SK-N-SH treated with all-trans-retinoic acid at 6 μM for 48 hours (cell line): ENCODE results near the gene RC3H1.

Source experiments
- ATAC-seq: fragments of 200-7000 bp; cut with Tn5 transposase; 3 replicates; pipeline ENCODE4 v1.9.1; 2020; ENCODE audit warnings: mild to moderate bottlenecking, moderate library complexity
- ARNTL ChIP-seq: fragments of 450-650 bp; formaldehyde crosslinking; IDR thresholded peaks from 2 replicates; pipeline ENCODE4 v1.5.0; 2020; ENCODE audit warnings: low read depth, mild to moderate bottlenecking, moderate library complexity, borderline replicate concordance
- BACH2 ChIP-seq: fragments of 250-450 bp; sonication (Bioruptor Pico); IDR thresholded peaks from 2 replicates; pipeline ENCODE4 v1.9.0; 2021; ENCODE audit warnings: mild to moderate bottlenecking, borderline replicate concordance
- CSRNP3 ChIP-seq: fragments of 250-450 bp; sonication (Bioruptor Pico); IDR thresholded peaks from 2 replicates; pipeline ENCODE4 v1.5.1; 2021; ENCODE audit warnings: mild to moderate bottlenecking, moderate library complexity
- ESRRG ChIP-seq: fragments of 250-450 bp; sonication (Bioruptor Pico); IDR thresholded peaks from 2 replicates; pipeline ENCODE4 v1.6.1; 2021; ENCODE audit warnings: mild to moderate bottlenecking
- GLIS3 ChIP-seq: fragments of 250-450 bp; sonication (Bioruptor Pico); IDR thresholded peaks from 2 replicates; pipeline ENCODE4 v1.5.0; 2020; ENCODE audit warnings: mild to moderate bottlenecking, moderate library complexity
- ISL1 ChIP-seq: fragments of 250-450 bp; sonication (Bioruptor Pico); IDR thresholded peaks from 2 replicates; pipeline ENCODE4 v2.1.2; 2022; ENCODE audit warnings: mild to moderate bottlenecking, moderate library complexity
- OSR1 ChIP-seq: fragments of 250-450 bp; sonication (Bioruptor Pico); IDR thresholded peaks from 2 replicates; pipeline ENCODE4 v1.8.0; 2022; ENCODE audit warnings: moderate library complexity, mild to moderate bottlenecking, inconsistent platforms
- PPARA ChIP-seq: fragments of 250-450 bp; sonication (Bioruptor Pico); IDR thresholded peaks from 2 replicates; pipeline ENCODE4 v1.5.0; 2020; ENCODE audit warnings: mild to moderate bottlenecking, borderline replicate concordance
- RARB ChIP-seq: fragments of 250-450 bp; sonication (Bioruptor Pico); IDR thresholded peaks from 2 replicates; pipeline ENCODE4 v1.8.0; 2021; ENCODE audit warnings: mild to moderate bottlenecking, moderate library complexity
- SNAI2 ChIP-seq: fragments of 250-450 bp; sonication (Bioruptor Pico); IDR thresholded peaks from 2 replicates; pipeline ENCODE4 v1.5.0; 2020; ENCODE audit warnings: mild to moderate bottlenecking, moderate library complexity
- TCF4 ChIP-seq: fragments of 250-450 bp; sonication (Bioruptor Pico); IDR thresholded peaks from 2 replicates; pipeline ENCODE4 v1.8.0; 2021; ENCODE audit warnings: mild to moderate bottlenecking, moderate library complexity, borderline replicate concordance
- TOX ChIP-seq: fragments of 250-450 bp; sonication (Bioruptor Pico); IDR thresholded peaks from 2 replicates; pipeline ENCODE4 v1.8.0; 2021; ENCODE audit warnings: mild to moderate bottlenecking, moderate library complexity, borderline replicate concordance
- ZC3H10 ChIP-seq: fragments of 250-450 bp; sonication (Bioruptor Pico); IDR thresholded peaks from 2 replicates; pipeline ENCODE4 v1.5.1; 2021; ENCODE audit warnings: mild to moderate bottlenecking, moderate library complexity
- ZFP3 ChIP-seq: fragments of 250-450 bp; sonication (Bioruptor Pico); IDR thresholded peaks from 2 replicates; pipeline ENCODE4 v1.5.0; 2020; ENCODE audit warnings: mild to moderate bottlenecking, moderate library complexity
- ZFP30 ChIP-seq: fragments of 450-650 bp; formaldehyde crosslinking; IDR thresholded peaks from 2 replicates; pipeline ENCODE4 v1.5.0; 2022; ENCODE audit warnings: mild to moderate bottlenecking, moderate library complexity
- ZNF70 ChIP-seq: fragments of 450-650 bp; formaldehyde crosslinking; IDR thresholded peaks from 2 replicates; pipeline ENCODE4 v1.5.0; 2020; ENCODE audit warnings: mild to moderate bottlenecking, moderate library complexity
- ZNF8 ChIP-seq: fragments of 450-650 bp; formaldehyde crosslinking; IDR thresholded peaks from 2 replicates; pipeline ENCODE4 v1.5.0; 2020; ENCODE audit warnings: mild to moderate bottlenecking, moderate library complexity
- TF ChIP-seq, protein P1 (sequence below): fragments of 250-450 bp; sonication (Bioruptor Pico); IDR thresholded peaks from 2 replicates; pipeline ENCODE4 v1.8.0; 2020; ENCODE audit warnings: mild to moderate bottlenecking, moderate library complexity, borderline replicate concordance
- TF ChIP-seq, protein P2 (sequence below): fragments of 250-450 bp; sonication (Bioruptor Pico); IDR thresholded peaks from 2 replicates; pipeline ENCODE4 v1.5.1; 2020; ENCODE audit warnings: low read depth, mild to moderate bottlenecking, moderate library complexity
- TF ChIP-seq, protein P3 (sequence below): fragments of 250-450 bp; sonication (Bioruptor Pico); IDR thresholded peaks from 2 replicates; pipeline ENCODE4 v1.5.0; 2020; ENCODE audit warnings: mild to moderate bottlenecking, moderate library complexity

The RC3H1 gene

GRCh38 chr1:173889885-173890284 lies 132.3 kb downstream of the RC3H1 start:
- TF ChIP-seq ARNTL (CRISPR knock-in tag) (no peak), CSRNP3 (CRISPR knock-in tag) (no peak), RARB (no peak), BACH2 (CRISPR knock-in tag) (no peak), ESRRG (no peak), ZNF8 (no peak), ISL1 (CRISPR knock-in tag) (no peak), ZFP3 (CRISPR knock-in tag) (no peak), ZNF70 (no peak), ZC3H10 (no peak), SNAI2 (CRISPR knock-in tag) (no peak), GLIS3 (no peak)
- TF ChIP-seq, protein P1, sequence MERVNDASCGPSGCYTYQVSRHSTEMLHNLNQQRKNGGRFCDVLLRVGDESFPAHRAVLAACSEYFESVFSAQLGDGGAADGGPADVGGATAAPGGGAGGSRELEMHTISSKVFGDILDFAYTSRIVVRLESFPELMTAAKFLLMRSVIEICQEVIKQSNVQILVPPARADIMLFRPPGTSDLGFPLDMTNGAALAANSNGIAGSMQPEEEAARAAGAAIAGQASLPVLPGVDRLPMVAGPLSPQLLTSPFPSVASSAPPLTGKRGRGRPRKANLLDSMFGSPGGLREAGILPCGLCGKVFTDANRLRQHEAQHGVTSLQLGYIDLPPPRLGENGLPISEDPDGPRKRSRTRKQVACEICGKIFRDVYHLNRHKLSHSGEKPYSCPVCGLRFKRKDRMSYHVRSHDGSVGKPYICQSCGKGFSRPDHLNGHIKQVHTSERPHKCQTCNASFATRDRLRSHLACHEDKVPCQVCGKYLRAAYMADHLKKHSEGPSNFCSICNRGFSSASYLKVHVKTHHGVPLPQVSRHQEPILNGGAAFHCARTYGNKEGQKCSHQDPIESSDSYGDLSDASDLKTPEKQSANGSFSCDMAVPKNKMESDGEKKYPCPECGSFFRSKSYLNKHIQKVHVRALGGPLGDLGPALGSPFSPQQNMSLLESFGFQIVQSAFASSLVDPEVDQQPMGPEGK: no peak
- TF ChIP-seq, protein P2, sequence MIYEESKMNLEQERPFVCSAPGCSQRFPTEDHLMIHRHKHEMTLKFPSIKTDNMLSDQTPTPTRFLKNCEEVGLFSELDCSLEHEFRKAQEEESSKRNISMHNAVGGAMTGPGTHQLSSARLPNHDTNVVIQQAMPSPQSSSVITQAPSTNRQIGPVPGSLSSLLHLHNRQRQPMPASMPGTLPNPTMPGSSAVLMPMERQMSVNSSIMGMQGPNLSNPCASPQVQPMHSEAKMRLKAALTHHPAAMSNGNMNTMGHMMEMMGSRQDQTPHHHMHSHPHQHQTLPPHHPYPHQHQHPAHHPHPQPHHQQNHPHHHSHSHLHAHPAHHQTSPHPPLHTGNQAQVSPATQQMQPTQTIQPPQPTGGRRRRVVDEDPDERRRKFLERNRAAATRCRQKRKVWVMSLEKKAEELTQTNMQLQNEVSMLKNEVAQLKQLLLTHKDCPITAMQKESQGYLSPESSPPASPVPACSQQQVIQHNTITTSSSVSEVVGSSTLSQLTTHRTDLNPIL: no peak

DNA sequence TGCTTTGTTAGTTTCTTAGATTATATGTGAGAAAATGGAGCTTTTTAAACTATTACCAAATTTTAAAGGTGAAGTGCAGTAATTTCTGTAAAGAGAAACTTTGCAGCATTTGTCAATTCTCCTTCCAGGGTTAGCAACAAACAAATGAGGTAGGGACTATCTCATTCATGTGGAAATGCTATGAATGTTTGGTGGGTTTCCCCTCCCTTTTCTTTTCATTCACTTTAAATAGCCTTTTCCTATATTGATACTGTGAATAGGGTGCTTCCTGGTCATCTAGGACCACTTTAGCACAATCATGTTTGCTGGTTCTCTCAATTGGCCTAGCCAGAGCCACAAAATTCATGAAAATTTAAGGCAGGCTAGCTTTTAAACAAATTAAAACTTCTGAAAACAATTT lies 133.4 kb downstream of the RC3H1 start:
- ATAC-seq: no peak
- TF ChIP-seq PPARA (no peak), RARB (no peak), ZNF70 (no peak), TOX (no peak), ZC3H10 (no peak), ESRRG (no peak), ZFP30 (no peak), ZFP3 (CRISPR knock-in tag) (no peak), ISL1 (CRISPR knock-in tag) (no peak), SNAI2 (CRISPR knock-in tag) (no peak), ZNF8 (no peak), OSR1 (CRISPR knock-in tag) (no peak), CSRNP3 (CRISPR knock-in tag) (no peak), GLIS3 (no peak), ARNTL (CRISPR knock-in tag) (no peak)
- TF ChIP-seq, protein P1: no peak
- TF ChIP-seq, protein P3, sequence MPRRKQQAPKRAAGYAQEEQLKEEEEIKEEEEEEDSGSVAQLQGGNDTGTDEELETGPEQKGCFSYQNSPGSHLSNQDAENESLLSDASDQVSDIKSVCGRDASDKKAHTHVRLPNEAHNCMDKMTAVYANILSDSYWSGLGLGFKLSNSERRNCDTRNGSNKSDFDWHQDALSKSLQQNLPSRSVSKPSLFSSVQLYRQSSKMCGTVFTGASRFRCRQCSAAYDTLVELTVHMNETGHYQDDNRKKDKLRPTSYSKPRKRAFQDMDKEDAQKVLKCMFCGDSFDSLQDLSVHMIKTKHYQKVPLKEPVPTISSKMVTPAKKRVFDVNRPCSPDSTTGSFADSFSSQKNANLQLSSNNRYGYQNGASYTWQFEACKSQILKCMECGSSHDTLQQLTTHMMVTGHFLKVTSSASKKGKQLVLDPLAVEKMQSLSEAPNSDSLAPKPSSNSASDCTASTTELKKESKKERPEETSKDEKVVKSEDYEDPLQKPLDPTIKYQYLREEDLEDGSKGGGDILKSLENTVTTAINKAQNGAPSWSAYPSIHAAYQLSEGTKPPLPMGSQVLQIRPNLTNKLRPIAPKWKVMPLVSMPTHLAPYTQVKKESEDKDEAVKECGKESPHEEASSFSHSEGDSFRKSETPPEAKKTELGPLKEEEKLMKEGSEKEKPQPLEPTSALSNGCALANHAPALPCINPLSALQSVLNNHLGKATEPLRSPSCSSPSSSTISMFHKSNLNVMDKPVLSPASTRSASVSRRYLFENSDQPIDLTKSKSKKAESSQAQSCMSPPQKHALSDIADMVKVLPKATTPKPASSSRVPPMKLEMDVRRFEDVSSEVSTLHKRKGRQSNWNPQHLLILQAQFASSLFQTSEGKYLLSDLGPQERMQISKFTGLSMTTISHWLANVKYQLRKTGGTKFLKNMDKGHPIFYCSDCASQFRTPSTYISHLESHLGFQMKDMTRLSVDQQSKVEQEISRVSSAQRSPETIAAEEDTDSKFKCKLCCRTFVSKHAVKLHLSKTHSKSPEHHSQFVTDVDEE (CRISPR knock-in tag): no peak
- TF ChIP-seq, all 23 proteins: peak for 0

More at GRCh38 chr1:173889885-173890284, 132.3 kb downstream of the RC3H1 start:
- ATAC-seq: no peak

DNA sequence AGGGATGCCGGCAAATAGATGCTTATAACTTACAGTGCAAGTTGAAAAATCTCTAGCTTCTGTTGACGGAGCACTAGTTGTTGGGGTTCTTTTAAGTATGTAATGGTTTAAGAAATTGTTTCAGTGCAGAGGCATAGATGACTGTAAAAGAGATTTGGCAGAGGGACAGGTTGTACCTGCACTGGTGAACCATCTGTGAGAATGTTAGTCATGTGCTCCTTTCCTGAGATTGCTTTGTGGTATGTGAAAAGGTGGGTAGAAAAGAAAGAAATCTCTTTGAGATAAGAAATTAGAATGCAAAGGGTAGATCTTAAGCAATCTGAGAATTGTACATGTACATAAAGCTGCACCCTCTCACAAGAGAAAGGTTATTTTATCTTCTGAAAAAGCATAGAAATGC lies 134.5 kb downstream of the RC3H1 start:
- ATAC-seq: no peak
- TF ChIP-seq TCF4 (CRISPR knock-in tag) (no peak), TOX (no peak)
